ENCODE measurements around the gene TP73. TPM values are rescaled to one million over a fixed set of nuclear protein-coding genes. Genes with fewer than 3 reads are reported as not detected.

Gene TP73
- total and polyA plus RNA-seq, 7 donors, result under 0.01 to 0.13 (median 0.01) TPM; not detected in 4

- ATAC-seq (no peak), DNase-seq (no peak)
- Histone ChIP-seq H3K27ac (no peak overlapping the region), H3K36me3 (ENCODE audit: insufficient read depth in 1 of 2, low read depth in 1 of 2) (no peaks in the 10 kb centered on the region), H3K9me3 (no peaks in the 10 kb centered on the region), H3K4me1 (no peaks in the 10 kb centered on the region), H3K27me3 (ENCODE audit: insufficient read depth in 3 of 3, low read length in 2 of 3) (peaks cover 0 to 4% (median 4%) of the 10 kb centered on the region in 3 donors), H3K4me3 (no peak overlapping the region)
- intact Hi-C loops (cut with DNase I), result no loop called here
- 59 to 68% (median 60%) methylated on average over 21 of the region's 21 CpGs for WGBS, 3 donors
- TF ChIP-seq CTCF (IDR thresholded peaks at IDR 0.05), result no peak
Observed at GRCh38 chr1:3702990-3703728, 50.8 kb downstream of the TP73 start.

GRCh38 chr1:3703786-3704371 is 51.6 kb downstream of the TP73 start:
- no peaks in the 10 kb centered on the region for H3K4me1 ChIP-seq
- H3K27me3 ChIP-seq (ENCODE audit: insufficient read depth in 3 of 3, low read length in 2 of 3), result peaks cover 0 to 4% (median 4%) of the 10 kb centered on the region in 3 donors
- WGBS, 3 donors, result 44 to 55% (median 49%) methylated on average over 28 of the region's 28 CpGs
- DNase-seq, result no peak
- ATAC-seq, result no peak
- intact Hi-C loops (cut with DNase I), result no loop called here
- H3K4me3 ChIP-seq, result no peak overlapping the region
- TF ChIP-seq CTCF (IDR thresholded peaks at IDR 0.05), result no peak
- H3K36me3 ChIP-seq (ENCODE audit: insufficient read depth in 1 of 2, low read depth in 1 of 2), result no peaks in the 10 kb centered on the region
- no peak overlapping the region for H3K27ac ChIP-seq
- no peaks in the 10 kb centered on the region for H3K9me3 ChIP-seq

- WGBS, 3 donors, result 64 to 71% (median 64%) methylated on average over 16 to 19 of the region's 19 CpGs
- no peak for TF ChIP-seq CTCF (IDR thresholded peaks at IDR 0.05)
- Histone ChIP-seq H3K9me3 (no peaks in the 10 kb centered on the region), H3K4me3 (no peak overlapping the region), H3K4me1 (no peaks in the 10 kb centered on the region), H3K36me3 (ENCODE audit: insufficient read depth in 1 of 2, low read depth in 1 of 2) (no peaks in the 10 kb centered on the region), H3K27me3 (ENCODE audit: insufficient read depth in 3 of 3, low read length in 2 of 3) (peaks cover 0 to 4% (median 4%) of the 10 kb centered on the region in 3 donors), H3K27ac (no peak overlapping the region)
- DNase-seq (no peak), ATAC-seq (no peak)
- intact Hi-C loops (cut with DNase I), result no loop called here
Observed at GRCh38 chr1:3705341-3705950, 53.1 kb downstream of the TP73 start.

GRCh38 chr1:3706651-3707297 is 54.5 kb downstream of the TP73 start:
- peaks cover 0 to 7% (median 4%) of the 10 kb centered on the region in 3 donors for H3K27me3 ChIP-seq (ENCODE audit: insufficient read depth in 3 of 3, low read length in 2 of 3)
- intact Hi-C loops (cut with DNase I), result no loop called here
- WGBS, 3 donors, result 85 to 88% (median 87%) methylated on average over 26 of the region's 26 CpGs

More at GRCh38 chr1:3706651-3707297, 54.5 kb downstream of the TP73 start:
- Histone ChIP-seq H3K27ac (no peak overlapping the region), H3K4me3 (no peak overlapping the region), H3K36me3 (ENCODE audit: insufficient read depth in 1 of 2, low read depth in 1 of 2) (no peaks in the 10 kb centered on the region), H3K9me3 (no peaks in the 10 kb centered on the region), H3K4me1 (no peaks in the 10 kb centered on the region)
- no peak for ATAC-seq
- no peak for TF ChIP-seq CTCF (IDR thresholded peaks at IDR 0.05)
- DNase-seq, result no peak

Data from psoas muscle (tissue), 8 donors.